Measurements from ENCODE around the gene URM1.

URM1 gene

GRCh38 chr9:128383007-128383753 is 12.0 kb downstream of the URM1 start:
- Histone ChIP-seq H3K4me1 (ENCODE audit: insufficient read depth, low read length) (peaks cover 68% of the 10 kb centered on the region), H3K9me3 (ENCODE audit: low read length) (no peaks in the 10 kb centered on the region), H2AFZ (ENCODE audit: low read depth, low read length) (no peak overlapping the region), H3K36me3 (ENCODE audit: insufficient read depth, low read length) (peaks cover 14% of the 10 kb centered on the region), H3K4me3 (ENCODE audit: low read length) (no peak overlapping the region), H3K27me3 (ENCODE audit: insufficient read depth, low read length) (no peaks in the 10 kb centered on the region)

- no peaks in the 10 kb centered on the region for H3K9me3 ChIP-seq (ENCODE audit: low read length)
- no peaks in the 10 kb centered on the region for H3K27me3 ChIP-seq (ENCODE audit: insufficient read depth, low read length)
- no peak overlapping the region for H3K4me3 ChIP-seq (ENCODE audit: low read length)
- H3K36me3 ChIP-seq (ENCODE audit: insufficient read depth, low read length): peaks cover 17% of the 10 kb centered on the region
- no peak overlapping the region for H2AFZ ChIP-seq (ENCODE audit: low read depth, low read length)
- H3K4me1 ChIP-seq (ENCODE audit: insufficient read depth, low read length): peaks cover 75% of the 10 kb centered on the region
Observed at GRCh38 chr9:128383791-128384190, 12.6 kb downstream of the URM1 start.

DNA sequence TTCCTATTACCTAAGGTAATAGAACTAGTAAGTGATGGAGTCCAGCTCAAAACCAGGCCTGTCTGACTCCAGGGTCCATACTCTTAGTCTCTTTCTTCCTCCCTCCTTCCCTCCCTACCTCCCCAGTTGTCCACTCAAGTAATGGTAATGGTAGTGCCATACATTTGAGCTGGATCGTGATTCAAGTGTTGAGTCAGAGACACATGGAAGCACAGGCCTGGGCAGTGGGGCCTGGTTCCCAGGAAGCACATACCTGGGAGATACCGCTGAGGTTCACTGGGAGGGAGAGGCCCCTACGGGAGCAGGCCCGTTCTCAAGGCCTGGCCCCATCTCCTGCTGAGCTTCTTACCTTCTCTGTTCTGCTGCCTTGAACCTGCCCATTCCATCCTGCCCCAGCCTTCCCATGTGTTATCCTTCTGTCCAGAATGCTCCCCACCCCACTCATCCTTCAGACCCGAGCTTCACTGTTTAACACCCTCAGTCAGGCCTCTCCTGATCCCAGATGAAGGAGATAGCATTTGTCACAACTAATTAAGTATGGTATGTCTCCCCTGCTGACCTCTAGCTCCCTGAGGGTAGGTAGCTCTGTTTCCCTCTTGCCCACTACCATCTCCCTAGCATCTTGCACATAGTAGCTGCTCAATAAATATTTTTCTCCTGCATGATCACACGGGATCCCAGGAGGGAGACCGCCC is 13.8 kb downstream of the URM1 start:
- Histone ChIP-seq H3K27me3 (ENCODE audit: insufficient read depth, low read length) (no peaks in the 10 kb centered on the region), H2AFZ (ENCODE audit: low read depth, low read length) (no peak overlapping the region), H3K4me3 (ENCODE audit: low read length) (no peak overlapping the region), H3K36me3 (ENCODE audit: insufficient read depth, low read length) (peaks cover 23% of the 10 kb centered on the region), H3K4me1 (ENCODE audit: insufficient read depth, low read length) (peaks cover 86% of the 10 kb centered on the region), H3K9me3 (ENCODE audit: low read length) (no peaks in the 10 kb centered on the region)

GRCh38 chr9:128385496-128386460 is 14.6 kb downstream of the URM1 start:
- no peaks in the 10 kb centered on the region for H3K27me3 ChIP-seq (ENCODE audit: insufficient read depth, low read length)
- peaks cover 94% of the 10 kb centered on the region for H3K4me1 ChIP-seq (ENCODE audit: insufficient read depth, low read length)
- H3K36me3 ChIP-seq (ENCODE audit: insufficient read depth, low read length): peaks cover 25% of the 10 kb centered on the region

DNA sequence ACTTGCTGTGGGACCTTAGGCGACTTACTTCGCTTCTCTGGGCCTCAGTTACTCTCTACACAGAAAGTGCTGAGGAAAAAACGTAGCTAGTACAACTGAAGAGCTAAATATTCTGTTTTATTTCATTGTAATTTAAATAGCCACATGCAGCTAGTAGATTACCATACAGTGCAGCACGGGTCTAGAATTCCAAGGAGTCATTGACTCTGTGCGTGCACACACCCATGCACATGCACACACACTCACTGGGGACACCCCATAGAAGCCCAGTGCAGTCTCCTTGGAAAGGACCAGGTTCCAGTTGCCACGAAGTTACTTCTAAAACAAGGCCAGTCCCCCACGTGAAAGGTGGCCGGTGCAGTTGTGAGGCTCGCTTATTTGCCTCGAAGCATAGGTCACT is 17.0 kb downstream of the URM1 start:
- H3K4me3 ChIP-seq (ENCODE audit: low read length): no peak overlapping the region
- no peak overlapping the region for H2AFZ ChIP-seq (ENCODE audit: low read depth, low read length)
- peaks cover 42% of the 10 kb centered on the region for H3K36me3 ChIP-seq (ENCODE audit: insufficient read depth, low read length)
- no peaks in the 10 kb centered on the region for H3K9me3 ChIP-seq (ENCODE audit: low read length)
- H3K27me3 ChIP-seq (ENCODE audit: insufficient read depth, low read length): no peaks in the 10 kb centered on the region
- H3K4me1 ChIP-seq (ENCODE audit: insufficient read depth, low read length): peaks cover 84% of the 10 kb centered on the region

More at GRCh38 chr9:128385496-128386460, 14.6 kb downstream of the URM1 start:
- H2AFZ ChIP-seq (ENCODE audit: low read depth, low read length): no peak overlapping the region
- no peaks in the 10 kb centered on the region for H3K9me3 ChIP-seq (ENCODE audit: low read length)
- H3K4me3 ChIP-seq (ENCODE audit: low read length): no peak overlapping the region

GRCh38 chr9:128389395-128390149 is 18.4 kb downstream of the URM1 start:
- Histone ChIP-seq H2AFZ (ENCODE audit: low read depth, low read length) (no peak overlapping the region), H3K4me1 (ENCODE audit: insufficient read depth, low read length) (peaks cover 80% of the 10 kb centered on the region), H3K4me3 (ENCODE audit: low read length) (no peak overlapping the region), H3K27me3 (ENCODE audit: insufficient read depth, low read length) (no peaks in the 10 kb centered on the region), H3K9me3 (ENCODE audit: low read length) (no peaks in the 10 kb centered on the region), H3K36me3 (ENCODE audit: insufficient read depth, low read length) (peaks cover 42% of the 10 kb centered on the region)

DNA sequence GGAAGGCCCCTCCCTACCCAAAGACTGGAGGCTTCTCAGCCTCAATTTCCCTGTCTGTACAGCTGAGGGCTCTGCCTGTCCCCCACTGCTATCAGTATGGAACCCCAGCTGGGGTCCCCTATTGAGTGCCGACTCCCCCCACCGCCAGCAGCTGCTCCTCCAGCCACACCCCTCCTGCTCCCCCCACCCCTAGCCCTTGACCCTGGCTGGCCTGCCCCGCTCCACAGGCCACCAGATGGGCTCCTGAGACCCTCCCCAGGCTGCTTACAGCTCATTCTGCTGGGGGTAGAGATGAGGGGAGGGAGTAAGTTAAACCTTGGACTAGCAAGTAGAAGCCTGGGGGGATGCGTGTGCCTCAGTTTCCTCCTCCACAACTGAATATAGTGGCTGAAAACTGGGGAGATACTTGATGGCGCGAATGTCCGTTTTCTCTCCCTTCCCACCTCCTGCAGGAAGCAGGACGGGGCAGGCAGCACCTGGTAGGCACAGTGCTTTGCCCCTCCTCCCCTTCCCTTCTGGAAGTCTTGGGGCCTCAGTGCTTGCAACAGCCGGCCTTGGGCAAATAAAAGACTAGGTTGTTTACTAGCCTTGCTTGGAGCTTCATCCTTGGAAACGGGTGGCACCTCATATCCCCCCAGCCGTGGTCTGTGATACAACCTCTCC is 19.1 kb downstream of the URM1 start:
- no peaks in the 10 kb centered on the region for H3K27me3 ChIP-seq (ENCODE audit: insufficient read depth, low read length)
- H3K4me1 ChIP-seq (ENCODE audit: insufficient read depth, low read length): peaks cover 80% of the 10 kb centered on the region
- peak overlapping the region; percentile 94 for H3K4me3 ChIP-seq (ENCODE audit: low read length)

GRCh38 chr9:128390813-128391711 is 19.9 kb downstream of the URM1 start:
- Histone ChIP-seq H3K27me3 (ENCODE audit: insufficient read depth, low read length) (no peaks in the 10 kb centered on the region), H3K36me3 (ENCODE audit: insufficient read depth, low read length) (peaks cover 42% of the 10 kb centered on the region), H2AFZ (ENCODE audit: low read depth, low read length) (no peak overlapping the region), H3K9me3 (ENCODE audit: low read length) (no peaks in the 10 kb centered on the region), H3K4me1 (ENCODE audit: insufficient read depth, low read length) (peaks cover 74% of the 10 kb centered on the region), H3K4me3 (ENCODE audit: low read length) (peak overlapping the region; percentile 94)

More for the DNA sequence above, 19.1 kb downstream of the URM1 start:
- H3K9me3 ChIP-seq (ENCODE audit: low read length): no peaks in the 10 kb centered on the region
- H2AFZ ChIP-seq (ENCODE audit: low read depth, low read length): no peak overlapping the region
- H3K36me3 ChIP-seq (ENCODE audit: insufficient read depth, low read length): peaks cover 42% of the 10 kb centered on the region

DNA sequence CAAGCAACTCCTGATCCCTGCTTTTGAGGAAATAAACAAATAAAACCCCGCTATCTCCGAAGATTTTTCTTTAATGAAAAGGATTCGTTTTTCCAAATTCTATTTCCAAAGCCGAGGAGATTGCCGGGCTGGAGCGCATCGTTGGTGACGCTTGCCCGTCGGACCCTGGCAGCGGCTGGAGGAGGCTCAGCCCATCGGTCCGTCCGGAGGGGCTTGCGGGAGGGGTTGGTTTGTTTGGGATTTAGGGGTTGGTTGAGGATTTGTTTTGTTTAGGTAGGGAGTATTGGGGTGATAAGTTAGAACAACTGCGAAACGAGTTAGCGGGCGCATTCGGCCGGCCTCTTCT is 20.8 kb downstream of the URM1 start:
- H3K4me3 ChIP-seq (ENCODE audit: low read length): peak overlapping the region; percentile 94
- H3K27me3 ChIP-seq (ENCODE audit: insufficient read depth, low read length): no peaks in the 10 kb centered on the region

DNA sequence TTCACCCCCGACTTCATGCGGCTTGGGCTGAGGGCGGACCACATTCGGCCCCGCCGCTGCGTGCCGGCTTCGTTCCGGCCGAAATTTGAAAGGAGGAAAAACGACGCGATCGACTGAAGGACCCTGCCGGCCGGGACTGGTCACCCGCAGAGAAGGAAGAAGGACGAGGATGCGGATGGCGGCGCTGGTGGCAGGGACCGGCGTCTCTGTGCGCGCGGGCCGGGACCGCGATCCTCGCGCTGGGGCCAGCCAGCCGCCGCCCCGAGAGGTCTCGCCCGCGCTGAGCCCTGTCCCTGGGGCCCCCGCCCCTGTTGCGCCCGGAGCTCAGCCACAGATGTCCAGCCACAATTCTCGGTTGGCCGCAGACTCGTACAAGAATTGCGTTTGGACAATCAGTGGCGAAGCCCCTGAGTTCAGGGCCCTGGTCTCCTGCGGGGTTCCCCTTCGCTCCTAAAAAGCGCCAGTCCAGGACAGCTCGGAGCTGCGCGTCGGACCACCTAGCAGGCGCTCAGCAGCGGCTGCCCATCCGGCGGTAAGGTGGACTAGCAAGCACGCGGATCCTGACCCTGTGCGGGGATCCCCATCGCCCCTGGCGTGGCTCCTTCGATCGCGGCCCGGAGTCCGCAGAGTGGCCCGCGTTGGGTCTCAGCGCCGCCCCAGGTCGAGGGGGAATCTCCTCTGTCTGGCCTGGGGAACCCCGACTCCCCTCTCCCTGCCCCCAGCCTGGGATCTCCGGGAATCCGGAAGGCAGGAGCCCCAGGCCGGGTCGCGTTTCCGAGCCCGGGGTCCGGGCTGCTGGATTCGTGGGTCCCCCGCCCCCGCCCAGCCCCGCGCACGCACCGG is 21.3 kb downstream of the URM1 start:
- Histone ChIP-seq H3K27me3 (ENCODE audit: insufficient read depth, low read length) (no peaks in the 10 kb centered on the region), H3K9me3 (ENCODE audit: low read length) (no peaks in the 10 kb centered on the region), H3K4me3 (ENCODE audit: low read length) (peak overlapping the region; percentile 94), H3K4me1 (ENCODE audit: insufficient read depth, low read length) (peaks cover 60% of the 10 kb centered on the region), H3K36me3 (ENCODE audit: insufficient read depth, low read length) (peaks cover 40% of the 10 kb centered on the region), H2AFZ (ENCODE audit: low read depth, low read length) (no peak overlapping the region)

More for the DNA sequence above, 20.8 kb downstream of the URM1 start:
- H3K36me3 ChIP-seq (ENCODE audit: insufficient read depth, low read length): peaks cover 42% of the 10 kb centered on the region
- H3K4me1 ChIP-seq (ENCODE audit: insufficient read depth, low read length): peaks cover 66% of the 10 kb centered on the region
- H2AFZ ChIP-seq (ENCODE audit: low read depth, low read length): no peak overlapping the region
- H3K9me3 ChIP-seq (ENCODE audit: low read length): no peaks in the 10 kb centered on the region
